Breast epithelium (tissue), 3 donors: ENCODE measurements around the gene PTGER3.

Experiments used
- POLR2A ChIP-seq: fragments of 450-650 bp; IDR thresholded peaks from one replicate; pipeline ENCODE4 v1.6.1; 2016; ENCODE audit warnings: antibody characterized with exemption, mild to moderate bottlenecking, moderate library complexity
- POLR2AphosphoS5 ChIP-seq, 3 donors: sonication (generic); formaldehyde crosslinking; IDR thresholded peaks; one replicate each; pipeline ENCODE4 v1.6.1; 2017; ENCODE audit warnings: antibody characterized with exemption in 3 of 3
- TF ChIP-seq, protein P1 (sequence below), 3 donors: fragments of 450-650 bp; IDR thresholded peaks; one replicate each; pipeline ENCODE4 v1.5.1; 2016 to 2017; ENCODE audit warnings: antibody characterized with exemption in 3 of 3, mild to moderate bottlenecking in 3 of 3, moderate library complexity in 3 of 3

DNA sequence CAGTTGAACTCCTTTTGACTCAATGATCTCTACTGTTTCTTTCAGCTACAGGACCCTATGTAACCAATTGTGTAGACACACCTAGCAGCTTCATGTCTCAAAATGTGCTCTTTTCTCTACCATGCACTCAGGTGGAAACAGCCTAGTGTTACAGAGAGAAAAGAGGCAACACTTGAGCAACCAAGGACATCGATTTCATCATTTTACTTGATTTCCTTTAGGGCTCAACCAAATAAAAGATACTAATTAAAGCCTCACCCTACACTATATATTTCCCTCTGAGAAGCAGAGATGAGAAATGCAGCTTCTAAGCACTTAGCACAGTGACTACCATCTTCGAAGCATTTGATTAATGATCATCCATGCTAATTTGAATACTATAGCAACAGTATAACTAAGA lies 55.1 kb downstream of the PTGER3 start:
- TF ChIP-seq POLR2AphosphoS5 (IDR thresholded peaks at IDR 0.05), result no peak
- TF ChIP-seq, protein P1, sequence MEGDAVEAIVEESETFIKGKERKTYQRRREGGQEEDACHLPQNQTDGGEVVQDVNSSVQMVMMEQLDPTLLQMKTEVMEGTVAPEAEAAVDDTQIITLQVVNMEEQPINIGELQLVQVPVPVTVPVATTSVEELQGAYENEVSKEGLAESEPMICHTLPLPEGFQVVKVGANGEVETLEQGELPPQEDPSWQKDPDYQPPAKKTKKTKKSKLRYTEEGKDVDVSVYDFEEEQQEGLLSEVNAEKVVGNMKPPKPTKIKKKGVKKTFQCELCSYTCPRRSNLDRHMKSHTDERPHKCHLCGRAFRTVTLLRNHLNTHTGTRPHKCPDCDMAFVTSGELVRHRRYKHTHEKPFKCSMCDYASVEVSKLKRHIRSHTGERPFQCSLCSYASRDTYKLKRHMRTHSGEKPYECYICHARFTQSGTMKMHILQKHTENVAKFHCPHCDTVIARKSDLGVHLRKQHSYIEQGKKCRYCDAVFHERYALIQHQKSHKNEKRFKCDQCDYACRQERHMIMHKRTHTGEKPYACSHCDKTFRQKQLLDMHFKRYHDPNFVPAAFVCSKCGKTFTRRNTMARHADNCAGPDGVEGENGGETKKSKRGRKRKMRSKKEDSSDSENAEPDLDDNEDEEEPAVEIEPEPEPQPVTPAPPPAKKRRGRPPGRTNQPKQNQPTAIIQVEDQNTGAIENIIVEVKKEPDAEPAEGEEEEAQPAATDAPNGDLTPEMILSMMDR (IDR thresholded peaks at IDR 0.05), result no peak
- no peak for TF ChIP-seq POLR2A
